Measurements from ENCODE around the gene UNC45B.

The UNC45B gene

DNA sequence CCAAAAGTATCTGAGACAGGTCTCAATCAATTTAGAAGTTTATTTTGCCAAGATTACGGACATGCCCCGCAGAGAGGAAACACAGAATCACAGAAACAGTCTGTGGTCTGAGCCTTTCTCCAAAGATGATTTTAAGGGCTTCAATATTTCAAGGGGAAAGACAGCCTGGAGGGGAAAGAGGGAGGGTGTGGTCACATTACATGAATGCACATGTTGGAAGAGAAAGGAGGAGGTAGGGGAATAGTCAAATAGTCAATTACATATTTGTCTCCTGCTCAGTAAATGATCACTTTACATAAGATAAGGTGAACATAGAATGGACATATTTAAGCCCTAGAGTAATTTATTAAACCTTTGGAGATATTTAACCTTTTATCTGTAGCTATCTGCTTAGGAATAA lies 12.3 kb downstream of the UNC45B start:
- H3K27me3 ChIP-seq (ENCODE audit: low read length) = no peaks in the 10 kb centered on the region
- H4K20me1 ChIP-seq (ENCODE audit: low read depth, low read length) = no peaks in the 10 kb centered on the region
- no peak overlapping the region for H3K27ac ChIP-seq (ENCODE audit: low read depth, low read length)
- no peak overlapping the region for H2AFZ ChIP-seq (ENCODE audit: low read depth, low read length, severe bottlenecking)
- H3K36me3 ChIP-seq (ENCODE audit: low read length) = no peaks in the 10 kb centered on the region
- H3K4me2 ChIP-seq (ENCODE audit: low read depth, low read length, poor library complexity, severe bottlenecking) = no peak overlapping the region
- H3K9ac ChIP-seq (ENCODE audit: low read length) = no peak overlapping the region
- no peaks in the 10 kb centered on the region for H3K9me3 ChIP-seq (ENCODE audit: insufficient read depth, low read length)
- no peaks in the 10 kb centered on the region for H3K9me2 ChIP-seq (replicated peaks; ENCODE audit: insufficient read depth, low read length)
- no peaks in the 10 kb centered on the region for H3F3A ChIP-seq (ENCODE audit: insufficient read depth)
- no peaks in the 10 kb centered on the region for H3K79me2 ChIP-seq (ENCODE audit: insufficient read depth, low read length)
- no peak overlapping the region for H3K4me3 ChIP-seq (ENCODE audit: insufficient read depth, low read length, poor library complexity, severe bottlenecking)
- TF ChIP-seq, protein P1, sequence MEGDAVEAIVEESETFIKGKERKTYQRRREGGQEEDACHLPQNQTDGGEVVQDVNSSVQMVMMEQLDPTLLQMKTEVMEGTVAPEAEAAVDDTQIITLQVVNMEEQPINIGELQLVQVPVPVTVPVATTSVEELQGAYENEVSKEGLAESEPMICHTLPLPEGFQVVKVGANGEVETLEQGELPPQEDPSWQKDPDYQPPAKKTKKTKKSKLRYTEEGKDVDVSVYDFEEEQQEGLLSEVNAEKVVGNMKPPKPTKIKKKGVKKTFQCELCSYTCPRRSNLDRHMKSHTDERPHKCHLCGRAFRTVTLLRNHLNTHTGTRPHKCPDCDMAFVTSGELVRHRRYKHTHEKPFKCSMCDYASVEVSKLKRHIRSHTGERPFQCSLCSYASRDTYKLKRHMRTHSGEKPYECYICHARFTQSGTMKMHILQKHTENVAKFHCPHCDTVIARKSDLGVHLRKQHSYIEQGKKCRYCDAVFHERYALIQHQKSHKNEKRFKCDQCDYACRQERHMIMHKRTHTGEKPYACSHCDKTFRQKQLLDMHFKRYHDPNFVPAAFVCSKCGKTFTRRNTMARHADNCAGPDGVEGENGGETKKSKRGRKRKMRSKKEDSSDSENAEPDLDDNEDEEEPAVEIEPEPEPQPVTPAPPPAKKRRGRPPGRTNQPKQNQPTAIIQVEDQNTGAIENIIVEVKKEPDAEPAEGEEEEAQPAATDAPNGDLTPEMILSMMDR (IDR thresholded peaks at IDR 0.05; ENCODE audit: insufficient read depth, low read length, poor library complexity, severe bottlenecking) = no peak
- TF ChIP-seq EZH2phosphoT487 (conservative IDR thresholded peaks at IDR 0.05; ENCODE audit: low read length) = no peak

DNA sequence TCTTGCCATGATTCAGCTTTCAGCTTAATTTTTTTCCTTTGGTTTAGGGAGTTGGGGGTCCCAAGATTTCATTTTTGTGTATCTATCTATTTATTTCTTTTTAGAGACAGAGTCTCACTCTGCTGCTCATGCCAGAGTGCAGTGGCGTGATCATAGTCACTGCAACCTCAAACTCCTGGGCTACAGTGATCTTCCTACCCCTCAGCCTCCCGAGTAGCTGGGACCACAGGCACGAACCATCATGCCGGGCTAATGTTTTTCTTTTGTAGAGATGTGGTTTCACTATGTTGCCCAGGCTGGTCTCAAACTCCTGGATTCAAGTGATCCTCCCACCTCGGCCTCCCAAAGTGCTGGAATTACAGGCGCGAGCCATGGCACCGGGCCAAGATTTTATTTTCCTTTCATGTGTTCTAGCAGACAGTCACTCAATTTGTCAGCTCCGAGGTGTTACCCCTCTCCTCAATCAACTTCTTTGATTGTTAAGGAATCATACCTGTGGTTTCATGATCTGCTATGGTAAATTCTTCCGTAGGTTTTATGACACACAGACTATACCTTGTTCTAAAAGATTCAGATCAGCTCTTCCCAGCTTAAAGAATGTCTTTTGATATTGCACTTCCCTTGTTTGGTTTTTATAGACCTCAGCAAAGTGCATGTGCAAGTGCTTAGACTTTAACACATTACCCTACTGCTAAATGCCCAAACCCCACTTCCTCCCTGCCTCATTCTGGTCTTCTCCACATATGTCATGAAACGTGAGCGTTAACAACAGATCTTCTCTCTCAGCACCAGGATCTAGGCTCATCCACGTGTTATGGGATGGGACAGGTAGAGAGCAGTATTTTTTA lies 13.0 kb downstream of the UNC45B start:
- no peaks in the 10 kb centered on the region for H3K9me2 ChIP-seq (replicated peaks; ENCODE audit: insufficient read depth, low read length)
- no peaks in the 10 kb centered on the region for H3F3A ChIP-seq (ENCODE audit: insufficient read depth)
- H3K9ac ChIP-seq (ENCODE audit: low read length) = no peak overlapping the region
- no peaks in the 10 kb centered on the region for H3K9me3 ChIP-seq (ENCODE audit: insufficient read depth, low read length)
- H3K79me2 ChIP-seq (ENCODE audit: insufficient read depth, low read length) = no peaks in the 10 kb centered on the region
- H3K4me3 ChIP-seq (ENCODE audit: insufficient read depth, low read length, poor library complexity, severe bottlenecking) = no peak overlapping the region
- no peak overlapping the region for H2AFZ ChIP-seq (ENCODE audit: low read depth, low read length, severe bottlenecking)
- no peak for TF ChIP-seq EZH2phosphoT487 (conservative IDR thresholded peaks at IDR 0.05; ENCODE audit: low read length)
- TF ChIP-seq, protein P1 (IDR thresholded peaks at IDR 0.05; ENCODE audit: insufficient read depth, low read length, poor library complexity, severe bottlenecking) = no peak
- no peaks in the 10 kb centered on the region for H4K20me1 ChIP-seq (ENCODE audit: low read depth, low read length)
- no peak overlapping the region for H3K27ac ChIP-seq (ENCODE audit: low read depth, low read length)
- H3K27me3 ChIP-seq (ENCODE audit: low read length) = no peaks in the 10 kb centered on the region
- no peaks in the 10 kb centered on the region for H3K36me3 ChIP-seq (ENCODE audit: low read length)
- no peak overlapping the region for H3K4me2 ChIP-seq (ENCODE audit: low read depth, low read length, poor library complexity, severe bottlenecking)

DNA sequence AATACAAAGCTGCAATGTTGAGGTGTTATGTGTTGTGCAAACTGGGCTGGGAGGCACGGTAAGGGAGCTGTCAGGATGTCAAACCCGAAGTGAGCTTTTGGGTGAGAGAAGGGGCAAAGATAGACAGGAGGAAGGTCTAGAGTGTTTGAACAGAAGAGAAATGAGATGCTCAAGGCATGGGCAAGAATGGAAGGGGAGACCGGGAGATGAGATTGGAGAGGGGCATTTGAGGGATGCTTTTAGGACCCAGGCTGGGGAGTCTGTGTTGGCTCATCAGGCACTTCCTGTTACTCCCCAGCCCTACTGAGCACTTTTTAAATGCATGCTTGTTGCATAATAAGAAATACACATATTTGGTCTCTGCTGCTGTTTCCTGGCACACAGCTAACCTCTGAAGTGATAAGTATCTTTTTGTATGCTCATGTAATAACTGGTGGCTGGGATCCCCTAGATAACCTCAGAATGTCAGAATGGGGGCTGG lies 13.7 kb downstream of the UNC45B start:
- no peak overlapping the region for H3K4me3 ChIP-seq (ENCODE audit: insufficient read depth, low read length, poor library complexity, severe bottlenecking)
- H3K4me2 ChIP-seq (ENCODE audit: low read depth, low read length, poor library complexity, severe bottlenecking) = no peak overlapping the region
- H2AFZ ChIP-seq (ENCODE audit: low read depth, low read length, severe bottlenecking) = no peak overlapping the region
- no peaks in the 10 kb centered on the region for H3K9me3 ChIP-seq (ENCODE audit: insufficient read depth, low read length)
- no peaks in the 10 kb centered on the region for H3K27me3 ChIP-seq (ENCODE audit: low read length)
- H3K36me3 ChIP-seq (ENCODE audit: low read length) = no peaks in the 10 kb centered on the region
- no peaks in the 10 kb centered on the region for H4K20me1 ChIP-seq (ENCODE audit: low read depth, low read length)
- no peak overlapping the region for H3K9ac ChIP-seq (ENCODE audit: low read length)
- H3F3A ChIP-seq (ENCODE audit: insufficient read depth) = no peaks in the 10 kb centered on the region
- TF ChIP-seq EZH2phosphoT487 (conservative IDR thresholded peaks at IDR 0.05; ENCODE audit: low read length) = no peak
- TF ChIP-seq, protein P1 (IDR thresholded peaks at IDR 0.05; ENCODE audit: insufficient read depth, low read length, poor library complexity, severe bottlenecking) = no peak
- H3K9me2 ChIP-seq (replicated peaks; ENCODE audit: insufficient read depth, low read length) = no peaks in the 10 kb centered on the region
- H3K79me2 ChIP-seq (ENCODE audit: insufficient read depth, low read length) = no peaks in the 10 kb centered on the region
- H3K27ac ChIP-seq (ENCODE audit: low read depth, low read length) = no peak overlapping the region
